Muscle layer of colon (tissue), 2 donors: ENCODE results near the gene TMEM238L.

Source experiments
- H3K27ac ChIP-seq: one replicate; pipeline ENCODE4 v1.7.0; 2013; ENCODE audit warnings: low read depth, mild to moderate bottlenecking, low read length, moderate library complexity
- H3K27me3 ChIP-seq, 2 donors: one replicate each; pipeline ENCODE4 v1.7.0; 2013; ENCODE audit warnings: low read length in 2 of 2, mild to moderate bottlenecking in 2 of 2; ENCODE audit not compliant: insufficient read depth in 2 of 2, control insufficient read depth in 1 of 2
- H3K36me3 ChIP-seq: one replicate; pipeline ENCODE4 v1.7.0; 2013; ENCODE audit warnings: mild to moderate bottlenecking, low read length; ENCODE audit not compliant: insufficient read depth
- H3K4me1 ChIP-seq: one replicate; pipeline ENCODE4 v1.7.0; 2013; ENCODE audit warnings: mild to moderate bottlenecking, low read length; ENCODE audit not compliant: insufficient read depth
- H3K4me3 ChIP-seq, 2 donors: one replicate each; pipeline ENCODE4 v1.7.0; 2013; ENCODE audit warnings: low read length in 2 of 2, low read depth in 1 of 2, mild to moderate bottlenecking in 1 of 2, moderate library complexity in 1 of 2
- H3K9ac ChIP-seq: one replicate; pipeline ENCODE4 v1.7.0; 2013; ENCODE audit warnings: low read length
- H3K9me3 ChIP-seq: one replicate; pipeline ENCODE4 v1.7.0; 2013; ENCODE audit warnings: mild to moderate bottlenecking, low read length
- donor health status: abdominal sarcoma.
- donor health status: Adenocarcinoma of cecum.

The TMEM238L gene

DNA sequence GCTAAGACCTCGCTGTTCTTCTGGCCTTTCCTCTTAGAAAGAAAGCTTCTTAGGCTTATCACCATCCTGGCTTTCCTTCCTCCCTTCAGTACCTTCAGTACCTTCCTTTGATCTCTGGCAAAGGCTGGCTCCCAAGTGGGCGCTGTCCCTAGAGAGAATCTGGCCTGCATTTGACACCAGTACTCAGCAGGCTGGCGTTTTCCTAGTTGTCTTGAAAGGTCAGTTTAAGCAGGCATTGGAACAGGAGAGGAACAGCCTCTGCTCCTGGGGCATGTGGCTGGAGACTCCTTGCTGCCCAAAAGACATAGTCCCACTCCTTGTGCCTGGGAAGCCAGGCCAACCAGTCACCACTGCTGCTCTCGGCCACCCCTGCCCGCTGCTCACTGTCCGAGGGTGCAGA is 34.1 kb downstream of the TMEM238L start:
- no peaks in the 10 kb centered on the region for H3K27me3 ChIP-seq
- no peaks in the 10 kb centered on the region for H3K4me1 ChIP-seq
- no peak overlapping the region for H3K4me3 ChIP-seq
- no peak overlapping the region for H3K27ac ChIP-seq
- H3K9ac ChIP-seq: no peak overlapping the region
- H3K9me3 ChIP-seq: peaks cover 5% of the 10 kb centered on the region
- H3K36me3 ChIP-seq: no peaks in the 10 kb centered on the region

DNA sequence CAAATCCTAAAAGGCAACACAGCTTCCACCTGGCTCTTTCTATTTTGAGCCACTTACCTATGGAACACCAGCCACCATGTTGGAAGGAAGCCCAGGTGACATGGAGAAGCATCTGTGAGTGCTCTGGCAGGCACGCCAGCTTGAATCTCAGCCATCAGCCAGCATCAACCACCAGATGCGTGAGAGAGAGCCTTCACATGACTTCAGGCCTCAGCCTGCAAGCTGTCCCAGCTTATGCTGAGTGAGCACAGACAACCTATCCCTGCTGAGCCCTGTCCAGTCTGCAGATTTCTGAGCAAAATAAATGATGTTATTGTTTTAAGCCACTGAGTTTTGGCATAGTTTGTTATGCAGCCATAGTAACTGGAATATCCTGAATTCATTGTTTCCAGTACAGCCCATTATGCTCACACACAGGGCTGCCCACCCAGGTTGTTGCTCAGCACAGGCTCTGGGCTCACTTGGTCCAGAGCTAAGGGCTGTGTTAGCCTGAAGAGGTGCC is 35.1 kb downstream of the TMEM238L start:
- H3K4me1 ChIP-seq: no peaks in the 10 kb centered on the region
- H3K27ac ChIP-seq: no peak overlapping the region
- no peaks in the 10 kb centered on the region for H3K27me3 ChIP-seq
- H3K9ac ChIP-seq: no peak overlapping the region
- H3K9me3 ChIP-seq: peaks cover 5% of the 10 kb centered on the region
- H3K36me3 ChIP-seq: no peaks in the 10 kb centered on the region
- no peak overlapping the region for H3K4me3 ChIP-seq

GRCh38 chr17:10767232-10767631 is 36.7 kb downstream of the TMEM238L start:
- Histone ChIP-seq H3K9ac (no peak overlapping the region), H3K27me3 (no peaks in the 10 kb centered on the region), H3K27ac (no peak overlapping the region), H3K9me3 (peaks cover 3% of the 10 kb centered on the region), H3K4me3 (no peak overlapping the region), H3K36me3 (no peaks in the 10 kb centered on the region), H3K4me1 (no peaks in the 10 kb centered on the region)

GRCh38 chr17:10762037-10762436 is 41.9 kb downstream of the TMEM238L start:
- no peak overlapping the region for H3K4me3 ChIP-seq
- H3K27me3 ChIP-seq: no peaks in the 10 kb centered on the region
- H3K9me3 ChIP-seq: no peaks in the 10 kb centered on the region
- H3K4me1 ChIP-seq: no peaks in the 10 kb centered on the region
- H3K27ac ChIP-seq: no peak overlapping the region
- H3K36me3 ChIP-seq: no peaks in the 10 kb centered on the region
- no peak overlapping the region for H3K9ac ChIP-seq

DNA sequence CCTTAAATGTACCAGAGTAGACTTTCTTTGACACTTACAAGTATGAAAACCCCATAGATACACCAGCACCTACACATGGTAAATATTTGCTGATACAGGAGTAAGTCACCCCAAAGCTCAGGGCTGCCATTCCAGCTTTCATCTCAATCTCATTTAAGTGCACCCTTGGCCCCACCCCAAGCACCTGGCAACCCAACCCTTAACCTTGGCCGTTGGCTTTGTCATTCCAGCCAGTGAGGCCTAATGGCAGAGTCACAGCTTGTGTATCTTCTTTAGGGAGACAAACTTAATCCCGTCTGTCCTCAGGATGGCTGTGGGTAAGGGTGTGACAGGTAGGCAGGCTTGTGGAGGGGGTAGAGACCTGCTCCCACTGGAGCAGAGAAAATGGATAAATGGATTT is 42.6 kb downstream of the TMEM238L start:
- Histone ChIP-seq H3K27me3 (no peaks in the 10 kb centered on the region), H3K4me1 (no peaks in the 10 kb centered on the region), H3K4me3 (no peak overlapping the region), H3K36me3 (no peaks in the 10 kb centered on the region), H3K9me3 (no peaks in the 10 kb centered on the region), H3K9ac (no peak overlapping the region), H3K27ac (no peak overlapping the region)

DNA sequence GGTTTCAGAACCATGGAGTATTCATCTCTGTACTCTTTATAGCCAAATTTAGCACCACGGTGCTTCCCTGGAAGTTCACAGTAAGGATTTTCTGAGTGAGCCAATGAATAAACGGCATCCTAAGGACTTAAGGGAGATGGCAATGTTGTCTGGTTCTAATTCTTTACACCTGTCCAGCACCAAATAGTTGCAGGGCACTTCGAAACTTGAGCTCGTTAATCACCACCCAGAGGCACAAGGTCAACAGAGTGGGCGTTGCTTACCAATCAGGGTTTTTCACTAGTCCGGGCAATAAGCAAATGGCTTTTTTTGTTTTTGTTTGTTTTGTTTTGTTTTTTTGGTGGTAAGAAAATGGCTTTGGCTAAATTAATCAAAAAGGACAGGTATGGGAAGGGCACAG is 45.8 kb downstream of the TMEM238L start:
- Histone ChIP-seq H3K4me1 (no peaks in the 10 kb centered on the region), H3K27me3 (no peaks in the 10 kb centered on the region), H3K4me3 (no peak overlapping the region), H3K9ac (no peak overlapping the region), H3K27ac (no peak overlapping the region), H3K36me3 (no peaks in the 10 kb centered on the region), H3K9me3 (no peaks in the 10 kb centered on the region)

DNA sequence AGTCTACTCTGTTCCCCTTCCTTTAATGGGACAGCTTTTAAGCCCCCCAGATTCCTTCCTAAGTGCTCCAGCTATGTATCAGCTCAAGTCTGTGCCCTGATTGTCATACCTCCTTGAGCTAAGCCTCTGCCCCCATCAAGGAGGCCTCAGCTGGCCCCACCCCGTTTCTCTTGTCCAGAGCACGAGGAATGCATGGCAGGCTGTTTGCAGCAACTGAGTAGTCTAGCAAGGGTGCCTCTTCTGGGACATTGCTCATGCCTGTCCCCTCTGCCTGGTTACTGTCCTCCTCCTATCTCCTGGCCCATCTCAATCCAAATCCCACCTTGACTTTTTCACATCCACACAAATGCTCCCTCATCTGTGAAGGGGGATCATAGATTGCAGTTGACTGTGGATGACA is 46.3 kb downstream of the TMEM238L start:
- no peaks in the 10 kb centered on the region for H3K36me3 ChIP-seq
- H3K27me3 ChIP-seq: no peaks in the 10 kb centered on the region
- H3K4me1 ChIP-seq: no peaks in the 10 kb centered on the region
- H3K9ac ChIP-seq: no peak overlapping the region
- H3K9me3 ChIP-seq: no peaks in the 10 kb centered on the region
- H3K27ac ChIP-seq: no peak overlapping the region
- no peak overlapping the region for H3K4me3 ChIP-seq

GRCh38 chr17:10757067-10757466 is 46.8 kb downstream of the TMEM238L start:
- H3K36me3 ChIP-seq: no peaks in the 10 kb centered on the region
- H3K27ac ChIP-seq: no peak overlapping the region
- no peaks in the 10 kb centered on the region for H3K27me3 ChIP-seq
- H3K9ac ChIP-seq: no peak overlapping the region
- H3K9me3 ChIP-seq: no peaks in the 10 kb centered on the region
- no peak overlapping the region for H3K4me3 ChIP-seq
- no peaks in the 10 kb centered on the region for H3K4me1 ChIP-seq

- H3K27ac ChIP-seq: no peak overlapping the region
- no peak overlapping the region for H3K4me3 ChIP-seq
- H3K4me1 ChIP-seq: no peaks in the 10 kb centered on the region
- H3K9ac ChIP-seq: no peak overlapping the region
- H3K36me3 ChIP-seq: no peaks in the 10 kb centered on the region
- no peaks in the 10 kb centered on the region for H3K27me3 ChIP-seq
- H3K9me3 ChIP-seq: no peaks in the 10 kb centered on the region
These were observed 47.3 kb downstream of the TMEM238L start for GRCh38 chr17:10756619-10757018.

- Histone ChIP-seq H3K9me3 (no peaks in the 10 kb centered on the region), H3K27ac (no peak overlapping the region), H3K36me3 (no peaks in the 10 kb centered on the region), H3K27me3 (no peaks in the 10 kb centered on the region), H3K4me1 (no peaks in the 10 kb centered on the region), H3K4me3 (no peak overlapping the region), H3K9ac (no peak overlapping the region)
These were observed 47.7 kb downstream of the TMEM238L start for GRCh38 chr17:10756185-10756584.

GRCh38 chr17:10755592-10756127 is 48.2 kb downstream of the TMEM238L start:
- H3K9ac ChIP-seq: no peak overlapping the region

DNA sequence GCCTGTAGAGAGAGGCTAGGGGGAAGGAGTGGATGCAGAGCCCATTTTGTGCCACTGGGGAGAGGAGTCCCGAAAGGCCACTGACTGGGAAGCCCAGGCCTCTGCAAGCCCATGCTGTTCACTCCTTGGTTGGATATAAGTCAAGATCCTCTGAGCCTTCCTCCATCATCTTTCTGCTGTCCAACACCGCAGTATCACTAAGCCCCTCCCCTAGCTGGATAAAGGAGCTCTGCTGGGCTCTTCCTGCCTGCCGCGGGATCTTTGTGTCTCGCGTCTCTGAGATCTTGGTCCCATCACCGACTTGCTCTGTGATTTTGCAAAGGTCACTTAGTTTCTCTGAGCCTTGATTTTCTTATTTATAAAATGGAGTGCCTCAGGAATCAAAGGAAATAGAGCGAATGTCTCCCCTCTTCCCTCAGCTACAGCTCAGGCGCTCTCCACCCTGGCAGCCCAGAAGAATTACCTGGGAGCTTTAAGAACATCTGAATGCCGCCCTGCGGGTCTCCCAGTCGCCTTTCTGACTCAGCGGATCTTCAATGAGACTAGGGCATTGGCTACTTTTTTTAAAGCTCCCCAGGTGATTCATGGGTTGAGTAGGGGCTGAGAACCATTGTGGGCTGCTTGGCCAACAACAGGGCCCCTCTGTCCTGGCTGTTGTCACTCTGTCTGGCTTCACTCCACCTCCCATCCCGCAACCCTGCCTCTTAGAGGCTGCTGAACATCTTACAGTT is 48.9 kb downstream of the TMEM238L start:
- no peaks in the 10 kb centered on the region for H3K9me3 ChIP-seq
- H3K4me1 ChIP-seq: no peaks in the 10 kb centered on the region
- no peak overlapping the region for H3K4me3 ChIP-seq
- H3K27me3 ChIP-seq: no peaks in the 10 kb centered on the region
- no peak overlapping the region for H3K9ac ChIP-seq
- no peak overlapping the region for H3K27ac ChIP-seq
- H3K36me3 ChIP-seq: no peaks in the 10 kb centered on the region

More at GRCh38 chr17:10755592-10756127, 48.2 kb downstream of the TMEM238L start:
- no peak overlapping the region for H3K4me3 ChIP-seq
- H3K36me3 ChIP-seq: no peaks in the 10 kb centered on the region
- H3K9me3 ChIP-seq: no peaks in the 10 kb centered on the region
- no peaks in the 10 kb centered on the region for H3K4me1 ChIP-seq
- no peaks in the 10 kb centered on the region for H3K27me3 ChIP-seq
- H3K27ac ChIP-seq: no peak overlapping the region
